ENCODE measurements around the gene KCNK6. TPM values are rescaled to one million over a fixed set of nuclear protein-coding genes. Genes with fewer than 3 reads are reported as not detected.

KCNK6 gene
- total RNA-seq, 1 donor from 2014 or later: 4.2 TPM

- intact Hi-C loops (cut with micrococcal nuclease): no loop called here
- DNase-seq: no peak
- Histone ChIP-seq H3K4me3 (no peak overlapping the region), H3K9me3 (replicated peaks) (no peaks in the 10 kb centered on the region), H3K36me3 (peaks cover 39% of the 10 kb centered on the region), H3K4me1 (peaks cover 14% of the 10 kb centered on the region), H3K27ac (replicated peaks) (no peak overlapping the region), H3K27me3 (ENCODE audit: low read depth) (no peaks in the 10 kb centered on the region)
- no peak for TF ChIP-seq CTCF (IDR thresholded peaks at IDR 0.05; ENCODE audit: borderline replicate concordance)
Observed at GRCh38 chr19:38310279-38310670, 9.4 kb upstream of the KCNK6 start.

- Histone ChIP-seq H3K27ac (replicated peaks) (no peak overlapping the region), H3K4me3 (no peak overlapping the region), H3K9me3 (replicated peaks) (no peaks in the 10 kb centered on the region), H3K27me3 (ENCODE audit: low read depth) (no peaks in the 10 kb centered on the region), H3K36me3 (peaks cover 35% of the 10 kb centered on the region), H3K4me1 (peaks cover 11% of the 10 kb centered on the region)
- intact Hi-C loops (cut with micrococcal nuclease): no loop called here
- DNase-seq: no peak
- no peak for TF ChIP-seq CTCF (IDR thresholded peaks at IDR 0.05; ENCODE audit: borderline replicate concordance)
Observed at GRCh38 chr19:38310986-38311385, 8.7 kb upstream of the KCNK6 start.

- intact Hi-C loops (cut with micrococcal nuclease): no loop called here
Observed at GRCh38 chr19:38315657-38316476, 3.8 kb upstream of the KCNK6 start, which contains the start of gene YIF1B. Gene YIF1B, minus strand, starts transcription at chr19:38315947. Its CDS starts 30 bp downstream, at chr19:38315917.

GRCh38 chr19:38316477-38317067 lies 3.1 kb upstream of the KCNK6 start:
- Histone ChIP-seq H3K36me3 (no peaks in the 10 kb centered on the region), H3K4me1 (peaks cover 63% of the 10 kb centered on the region), H3K27ac (replicated peaks) (peak overlapping the region; percentile 93), H3K4me3 (peak overlapping the region; percentile 70), H3K27me3 (ENCODE audit: low read depth) (no peaks in the 10 kb centered on the region), H3K9me3 (replicated peaks) (no peaks in the 10 kb centered on the region)
- DNase-seq: no peak
- TF ChIP-seq CTCF (IDR thresholded peaks at IDR 0.05; ENCODE audit: borderline replicate concordance): no peak
- intact Hi-C loops (cut with micrococcal nuclease): no loop called here

More at GRCh38 chr19:38315657-38316476, 3.8 kb upstream of the KCNK6 start, which contains the start of gene YIF1B:
- H3K27me3 ChIP-seq (ENCODE audit: low read depth): no peaks in the 10 kb centered on the region
- H3K4me3 ChIP-seq: peak within 1 kb of the TSS; percentile 70
- no peaks in the 10 kb centered on the region for H3K9me3 ChIP-seq (replicated peaks)
- H3K27ac ChIP-seq (replicated peaks): peak within 1 kb of the TSS; percentile 93
- peak; percentile 96 for DNase-seq
- peaks cover 56% of the 10 kb centered on the region for H3K4me1 ChIP-seq
- H3K36me3 ChIP-seq: no peaks in the 10 kb centered on the region
- no peak for TF ChIP-seq CTCF (IDR thresholded peaks at IDR 0.05; ENCODE audit: borderline replicate concordance)

GRCh38 chr19:38317104-38317612 lies 2.5 kb upstream of the KCNK6 start:
- intact Hi-C loops (cut with micrococcal nuclease): no loop called here
- no peak for TF ChIP-seq CTCF (IDR thresholded peaks at IDR 0.05; ENCODE audit: borderline replicate concordance)
- peak overlapping the region; percentile 70 for H3K4me3 ChIP-seq
- H3K9me3 ChIP-seq (replicated peaks): no peaks in the 10 kb centered on the region
- no peaks in the 10 kb centered on the region for H3K36me3 ChIP-seq
- DNase-seq: no peak
- H3K27me3 ChIP-seq (ENCODE audit: low read depth): no peaks in the 10 kb centered on the region
- peaks cover 69% of the 10 kb centered on the region for H3K4me1 ChIP-seq
- H3K27ac ChIP-seq (replicated peaks): peak overlapping the region; percentile 93
